Skeletal muscle satellite cell (primary cell): Measurements from ENCODE around the gene CTXN1.
"Not testable (repeated sequence)": the region's sequence is repeated elsewhere in the genome, so short reads cannot be mapped to it uniquely, and the experiment has no call there.

Source experiments
- H3K27me3 ChIP-seq: 2 replicates; pipeline ENCODE4 v1.7.0; 2013; ENCODE audit warnings: low read length; ENCODE audit not compliant: control insufficient read depth, insufficient read depth
- H3K36me3 ChIP-seq: 2 replicates; pipeline ENCODE4 v1.7.0; 2013; ENCODE audit warnings: mild to moderate bottlenecking, control low read depth, low read length; ENCODE audit not compliant: insufficient read depth
- H3K4me1 ChIP-seq: 2 replicates; pipeline ENCODE4 v1.7.0; 2013; ENCODE audit warnings: low read length; ENCODE audit not compliant: control insufficient read depth, insufficient read depth
- H3K4me2 ChIP-seq: 2 replicates; pipeline ENCODE4 v1.7.0; 2013; ENCODE audit warnings: mild to moderate bottlenecking, low read length
- H3K4me3 ChIP-seq: 2 replicates; pipeline ENCODE4 v1.7.0; 2013; ENCODE audit warnings: low read length
- H3K9ac ChIP-seq: 2 replicates; pipeline ENCODE4 v1.7.0; 2013; ENCODE audit warnings: mild to moderate bottlenecking, low read depth, low read length, moderate library complexity
- H3K9me3 ChIP-seq: replicated peaks from 2 replicates; pipeline ENCODE4 v1.7.0; 2013; ENCODE audit warnings: mild to moderate bottlenecking, control low read depth, low read length

CTXN1 gene

DNA sequence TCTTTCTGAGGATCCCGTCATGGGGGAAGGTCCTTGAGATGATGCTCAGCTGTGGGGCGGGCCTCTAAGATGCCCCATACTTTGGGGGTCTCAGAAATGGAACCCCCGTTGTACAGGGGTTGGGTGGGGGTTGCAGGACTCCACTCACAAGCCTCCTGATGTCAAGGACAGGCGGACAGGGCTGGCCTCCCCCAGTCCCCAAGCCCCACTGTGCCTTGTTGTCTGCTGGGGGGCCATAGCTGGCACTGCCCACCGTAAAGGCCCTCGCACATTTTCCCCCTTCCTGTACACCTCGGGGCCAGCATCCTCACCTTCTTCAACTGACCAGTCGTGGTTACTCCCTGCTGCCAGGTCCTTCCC lies 3.1 kb downstream of the CTXN1 start:
- H3K4me1 ChIP-seq = peaks cover 42% of the 10 kb centered on the region
- H3K36me3 ChIP-seq = peaks cover 22% of the 10 kb centered on the region

DNA sequence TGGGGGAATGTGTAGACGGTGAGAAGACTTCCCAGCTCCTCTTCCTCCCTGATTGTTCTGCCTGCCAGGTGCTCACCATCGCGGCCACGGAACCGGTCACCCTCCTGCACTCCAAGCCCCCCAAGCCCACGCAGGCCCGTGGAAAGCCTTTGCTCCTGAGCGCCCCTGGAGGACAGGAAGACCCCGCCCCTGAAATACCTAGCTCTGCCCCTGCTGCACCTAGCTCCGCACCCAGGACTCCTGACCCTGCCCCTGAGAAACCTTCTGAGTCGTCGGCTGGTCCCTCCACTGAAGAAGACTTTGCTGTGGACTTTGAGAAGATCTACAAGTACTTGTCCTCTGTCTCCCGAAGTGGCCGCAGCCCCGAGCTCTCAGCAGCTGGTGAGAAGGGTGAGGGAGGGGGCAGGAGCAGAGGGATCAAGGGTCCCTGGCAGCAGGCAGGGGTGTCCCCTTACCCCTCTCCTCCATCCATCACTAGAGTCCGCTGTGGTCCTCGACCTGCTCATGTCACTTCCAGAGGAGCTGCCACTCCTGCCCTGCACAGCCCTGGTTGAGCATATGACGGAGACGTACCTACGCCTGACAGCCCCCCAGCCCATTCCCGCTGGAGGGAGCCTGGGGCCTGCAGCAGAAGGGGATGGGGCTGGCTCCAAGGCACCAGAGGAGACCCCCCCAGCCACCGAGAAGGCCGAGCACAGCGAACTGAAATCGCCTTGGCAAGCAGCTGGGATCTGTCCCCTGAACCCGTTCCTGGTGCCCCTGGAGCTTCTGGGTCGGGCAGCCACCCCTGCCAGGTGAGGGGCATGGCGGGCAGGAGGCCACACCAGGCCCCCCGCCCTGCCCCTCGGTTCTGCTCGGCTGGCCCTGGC lies 3.7 kb downstream of the CTXN1 start:
- Histone ChIP-seq H3K9ac (peak overlapping the region; percentile 86), H3K4me2 (peak overlapping the region; percentile 93), H3K9me3 (no peaks in the 10 kb centered on the region), H3K27me3 (peaks cover 2% of the 10 kb centered on the region), H3K36me3 (peaks cover 22% of the 10 kb centered on the region), H3K4me1 (peaks cover 43% of the 10 kb centered on the region), H3K4me3 (peak overlapping the region; percentile 76)

More for the DNA sequence above, 3.1 kb downstream of the CTXN1 start:
- H3K27me3 ChIP-seq = no peaks in the 10 kb centered on the region
- no peaks in the 10 kb centered on the region for H3K9me3 ChIP-seq
- H3K9ac ChIP-seq = no peak overlapping the region
- no peak overlapping the region for H3K4me3 ChIP-seq
- H3K4me2 ChIP-seq = no peak overlapping the region

DNA sequence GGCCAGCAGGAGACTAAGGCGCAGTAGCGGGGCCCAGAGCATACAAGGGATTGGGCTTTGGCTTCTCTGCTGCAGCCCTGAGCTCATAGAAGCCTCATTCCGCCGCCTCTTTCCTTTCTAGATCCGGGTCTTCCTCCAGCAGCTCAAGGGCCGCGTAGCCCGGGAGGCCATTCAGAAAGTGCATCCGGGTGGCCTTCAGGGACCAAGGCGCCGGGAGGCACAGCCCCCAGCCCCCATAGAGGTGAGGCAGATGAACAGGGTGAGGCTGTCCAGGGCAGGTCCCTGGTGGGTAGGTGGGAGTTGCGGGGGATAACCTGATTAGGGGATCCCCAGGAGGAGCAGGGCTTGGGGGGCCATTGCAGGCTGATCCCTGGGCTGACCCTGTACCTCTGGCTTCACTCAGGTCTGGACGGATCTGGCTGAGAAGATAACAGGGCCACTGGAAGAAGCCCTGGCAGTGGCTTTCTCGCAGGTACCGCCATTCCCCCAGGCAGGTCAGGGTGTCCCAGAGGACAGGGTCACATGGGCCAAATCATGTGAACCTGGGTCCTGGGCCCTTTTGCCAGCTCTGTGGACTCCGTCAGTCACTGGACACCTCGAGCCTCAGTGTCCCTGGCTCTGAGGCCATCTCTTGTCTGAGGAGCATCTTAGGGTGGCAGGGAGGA lies 4.5 kb downstream of the CTXN1 start:
- H3K9ac ChIP-seq = peak overlapping the region; percentile 86
- H3K4me3 ChIP-seq = peak overlapping the region; percentile 76
- H3K36me3 ChIP-seq = peaks cover 18% of the 10 kb centered on the region
- no peaks in the 10 kb centered on the region for H3K9me3 ChIP-seq
- peaks cover 6% of the 10 kb centered on the region for H3K27me3 ChIP-seq
- peaks cover 44% of the 10 kb centered on the region for H3K4me1 ChIP-seq
- peak overlapping the region; percentile 93 for H3K4me2 ChIP-seq

DNA sequence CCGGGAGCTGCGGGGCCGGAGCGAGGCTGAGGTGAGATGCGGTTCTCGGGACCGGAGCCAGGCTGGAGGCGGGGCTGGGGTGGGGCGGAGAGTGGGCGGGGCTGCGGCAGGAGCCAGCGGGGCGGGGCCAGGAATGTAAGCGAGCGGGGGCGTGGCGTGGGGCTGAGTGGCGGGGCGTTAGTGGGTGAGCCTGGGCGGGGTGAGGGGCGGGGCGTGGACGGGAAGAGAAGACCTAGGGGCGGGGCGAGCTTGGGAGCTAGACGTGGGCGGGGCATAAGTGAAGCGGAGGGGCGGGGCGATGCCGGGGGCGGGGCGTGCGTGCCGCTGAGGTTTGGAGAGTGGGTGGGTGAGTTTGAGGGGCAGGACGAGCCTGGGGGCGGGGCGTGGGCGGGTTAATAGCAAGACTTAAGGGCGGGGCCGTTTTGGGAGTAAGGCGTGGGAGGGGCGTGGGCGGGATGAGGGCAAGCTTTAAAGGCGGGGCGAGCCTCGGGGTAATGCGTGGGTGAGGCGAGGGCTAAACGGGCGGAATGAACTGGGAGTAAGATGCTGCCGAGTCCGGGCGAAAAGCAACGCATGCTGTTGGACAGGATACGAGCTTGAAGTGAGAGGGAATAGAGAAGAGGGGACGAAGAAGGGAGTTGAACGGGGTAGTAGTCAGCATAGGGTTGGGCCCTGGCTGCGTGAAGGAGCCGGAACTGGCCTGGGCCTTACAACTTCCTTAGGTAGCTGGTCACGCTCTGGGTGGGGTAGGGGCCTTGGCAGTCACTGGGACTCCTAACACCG lies 5.2 kb downstream of the CTXN1 start:
- peaks cover 48% of the 10 kb centered on the region for H3K4me1 ChIP-seq
- H3K9me3 ChIP-seq = no peaks in the 10 kb centered on the region
- peak overlapping the region; percentile 97 for H3K4me3 ChIP-seq
- H3K36me3 ChIP-seq = peaks cover 18% of the 10 kb centered on the region
- peaks cover 11% of the 10 kb centered on the region for H3K27me3 ChIP-seq
- peak overlapping the region; percentile 86 for H3K9ac ChIP-seq
- peak overlapping the region; percentile 93 for H3K4me2 ChIP-seq

DNA sequence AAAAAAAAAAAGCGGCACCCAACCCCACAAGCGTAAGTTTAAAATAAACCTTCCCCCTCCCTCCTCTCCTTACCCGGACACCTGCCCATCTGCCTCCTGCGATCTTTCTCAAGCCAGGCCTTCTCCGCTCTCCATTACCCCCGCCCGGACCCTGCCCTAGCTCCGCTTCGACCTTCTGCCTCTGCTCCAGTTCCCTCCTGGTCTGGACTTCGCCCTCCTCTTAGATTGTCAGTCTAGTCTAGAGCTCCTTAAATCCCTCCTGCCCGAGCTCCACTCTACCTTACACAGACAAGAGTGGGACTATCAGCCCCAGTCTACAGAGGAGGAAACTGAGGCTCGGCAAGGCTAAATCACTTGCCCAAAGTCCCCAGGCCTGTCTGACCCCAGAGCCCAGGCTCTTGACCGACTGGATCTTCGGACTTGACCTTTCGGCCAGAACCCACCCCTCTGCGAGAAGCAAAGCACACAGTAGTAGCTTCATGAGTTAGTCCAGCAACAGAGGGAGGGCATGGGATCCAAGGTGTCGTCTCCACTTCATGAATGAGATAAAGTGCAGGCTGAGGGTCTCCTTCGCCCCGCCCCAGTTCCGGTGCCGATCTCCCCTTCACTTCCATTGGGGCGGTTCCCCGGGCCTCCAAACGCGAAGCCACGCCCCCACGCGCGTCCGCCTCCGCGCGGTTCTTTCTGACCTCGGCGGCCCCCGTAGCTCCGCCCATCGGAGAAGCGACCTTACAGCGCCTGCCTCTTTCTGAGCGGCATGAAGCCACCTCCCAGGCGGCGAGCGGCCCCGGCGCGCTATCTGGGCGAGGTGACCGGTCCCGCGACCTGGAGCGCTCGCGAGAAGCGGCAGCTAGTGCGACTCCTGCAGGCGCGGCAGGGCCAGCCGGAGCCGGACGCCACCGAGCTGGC lies 6.1 kb downstream of the CTXN1 start, which contains the start of gene SNAPC2:
TSS of gene SNAPC2 (plus strand) at position 729 of the 909 bp plus-strand sequence. CDS start at position 758, 29 bp downstream.
- peak within 1 kb of the TSS; percentile 97 for H3K4me3 ChIP-seq
- peaks cover 47% of the 10 kb centered on the region for H3K4me1 ChIP-seq
- H3K9me3 ChIP-seq = no peaks in the 10 kb centered on the region
- peak within 1 kb of the TSS; percentile 93 for H3K4me2 ChIP-seq
- peak within 1 kb of the TSS; percentile 86 for H3K9ac ChIP-seq
- peaks cover 17% of the 10 kb centered on the region for H3K27me3 ChIP-seq
- peaks cover 18% of the 10 kb centered on the region for H3K36me3 ChIP-seq

DNA sequence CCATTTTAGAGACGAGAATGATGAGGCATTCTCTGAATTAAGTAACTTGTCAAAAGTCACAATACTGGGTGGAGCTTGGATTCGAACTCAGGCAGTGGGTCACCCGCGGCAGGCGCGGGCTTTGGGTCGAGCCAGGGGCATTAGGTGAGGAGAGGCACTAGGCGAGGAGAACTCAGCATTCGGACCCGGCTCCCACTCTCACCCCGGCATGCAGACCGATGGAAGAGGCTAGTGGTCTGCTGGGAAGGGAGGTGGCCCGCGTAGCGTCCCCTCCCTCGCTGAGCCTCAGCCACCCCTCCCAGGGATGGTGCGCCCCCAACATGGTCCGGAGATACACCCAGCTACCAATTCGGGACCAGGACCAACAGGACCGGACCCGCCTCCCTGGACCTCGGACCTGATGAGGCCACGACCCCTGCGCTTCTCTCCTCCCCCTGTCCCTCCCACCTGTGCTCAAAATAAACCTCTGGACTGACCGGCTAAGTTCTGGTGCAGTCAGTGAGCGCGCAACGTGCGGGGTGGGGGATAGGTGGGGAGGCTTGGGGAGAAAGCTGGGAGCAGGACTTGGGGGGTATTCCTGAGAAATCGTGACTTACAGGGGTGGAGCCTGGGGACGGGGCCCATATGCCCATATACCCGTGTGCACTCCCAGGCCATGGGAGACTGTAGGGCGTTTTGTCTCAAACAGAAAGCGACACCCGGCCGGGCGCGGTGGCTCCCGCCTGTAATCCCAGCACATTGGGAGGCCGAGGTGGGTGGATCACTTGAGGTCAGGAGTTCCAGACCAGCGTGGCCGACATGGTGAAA lies 7.1 kb downstream of the CTXN1 start:
- Histone ChIP-seq H3K4me3 (no peak overlapping the region), H3K4me1 (peaks cover 47% of the 10 kb centered on the region), H3K9ac (no peak overlapping the region), H3K27me3 (peaks cover 17% of the 10 kb centered on the region), H3K9me3 (no peaks in the 10 kb centered on the region), H3K4me2 (peak overlapping the region; percentile 93), H3K36me3 (peaks cover 18% of the 10 kb centered on the region)

DNA sequence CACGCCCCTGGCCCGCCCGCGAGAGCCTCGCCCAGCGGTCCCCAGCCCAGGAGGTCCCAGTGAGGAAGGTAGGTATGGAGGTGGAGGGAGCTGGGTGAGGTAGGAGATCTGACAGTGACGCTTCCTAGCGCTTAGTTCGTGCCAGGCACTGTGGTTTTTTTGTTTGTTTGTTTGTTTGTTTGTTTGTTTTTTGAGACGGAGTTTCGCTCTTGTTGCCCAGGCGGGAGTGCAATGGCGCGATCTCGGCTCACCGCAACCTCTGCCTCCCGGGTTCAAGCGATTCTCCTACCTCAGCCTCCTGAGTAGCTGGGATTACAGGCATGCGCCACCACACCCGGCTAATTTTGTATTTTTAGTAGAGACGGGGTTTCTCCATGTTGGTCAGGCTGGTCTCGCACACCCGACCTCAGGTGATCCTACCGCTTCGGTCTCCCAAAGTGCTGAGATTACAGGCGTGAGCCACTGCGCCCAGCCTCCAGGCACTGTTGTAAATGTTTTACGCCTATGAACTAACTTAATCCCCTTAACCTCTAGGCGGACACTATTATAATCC lies 7.8 kb downstream of the CTXN1 start:
- Histone ChIP-seq H3K9ac (peak overlapping the region; percentile 63), H3K4me1 (peaks cover 47% of the 10 kb centered on the region), H3K27me3 (peaks cover 17% of the 10 kb centered on the region), H3K36me3 (peaks cover 14% of the 10 kb centered on the region), H3K4me2 (peak overlapping the region; percentile 80), H3K4me3 (peak overlapping the region; percentile 64)
- H3K9me3 ChIP-seq = not testable (repeated sequence)

DNA sequence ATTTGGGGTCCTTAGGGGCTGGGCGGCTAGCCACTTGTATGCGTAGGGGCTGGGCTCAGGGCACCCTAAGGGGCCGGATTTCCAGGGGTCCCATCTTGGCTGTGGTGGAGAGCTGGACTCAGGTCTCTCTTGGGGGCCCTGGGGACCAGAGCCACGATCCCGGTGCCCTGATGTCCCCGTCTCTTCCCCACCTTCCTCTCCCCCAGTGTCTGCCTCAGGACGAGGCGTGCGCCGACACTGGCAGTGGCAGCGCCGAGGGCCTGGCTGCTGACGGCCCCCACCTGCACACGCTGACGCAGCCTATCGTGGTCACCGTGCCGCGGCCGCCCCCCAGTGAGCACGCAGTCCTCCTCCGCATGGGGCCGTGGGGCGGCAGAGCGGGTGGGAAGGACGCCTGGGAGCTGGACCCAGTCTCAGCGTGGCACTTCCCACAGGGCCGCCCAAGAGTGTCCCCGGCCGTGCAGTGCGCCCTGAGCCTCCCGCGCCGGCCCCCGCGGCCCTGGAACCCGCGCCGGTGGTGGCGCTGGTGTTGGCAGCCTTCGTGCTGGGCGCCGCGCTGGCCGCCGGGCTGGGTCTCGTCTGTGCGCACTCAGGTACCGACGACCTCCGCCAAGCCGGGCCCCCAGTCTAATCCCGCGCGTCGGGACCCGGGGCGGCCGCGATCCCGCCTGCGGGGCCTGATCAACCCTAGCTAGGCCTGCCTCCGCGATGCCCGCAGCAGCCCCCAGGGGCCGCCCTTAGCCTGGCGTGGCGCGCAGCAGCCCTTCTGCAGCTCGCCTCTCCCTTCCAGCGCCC lies 8.5 kb downstream of the CTXN1 start:
- H3K4me1 ChIP-seq = peaks cover 47% of the 10 kb centered on the region
- H3K36me3 ChIP-seq = peaks cover 11% of the 10 kb centered on the region
- H3K9ac ChIP-seq = peak overlapping the region; percentile 63
- H3K27me3 ChIP-seq = peaks cover 17% of the 10 kb centered on the region
- H3K4me3 ChIP-seq = peak overlapping the region; percentile 64
- H3K9me3 ChIP-seq = no peaks in the 10 kb centered on the region
- H3K4me2 ChIP-seq = peak overlapping the region; percentile 80

DNA sequence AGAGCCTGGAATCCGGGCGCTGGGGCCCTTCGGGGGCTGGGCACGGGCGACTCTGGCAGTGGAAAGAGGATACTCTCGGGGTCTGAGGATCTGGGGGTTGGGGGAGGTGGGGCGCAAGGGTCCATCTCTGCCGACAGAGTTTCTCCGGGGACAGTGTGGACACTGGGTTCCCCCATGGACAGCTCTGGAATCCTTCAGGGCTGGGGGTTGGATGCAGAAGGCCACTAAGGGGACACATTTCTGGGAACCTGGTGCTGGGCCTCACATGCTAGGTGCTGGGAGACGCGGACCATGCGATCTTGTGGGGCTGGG lies 9.0 kb downstream of the CTXN1 start:
- H3K27me3 ChIP-seq = peaks cover 17% of the 10 kb centered on the region
- H3K4me3 ChIP-seq = peak overlapping the region; percentile 64
- peak overlapping the region; percentile 80 for H3K4me2 ChIP-seq
- H3K9me3 ChIP-seq = no peaks in the 10 kb centered on the region
- H3K4me1 ChIP-seq = peaks cover 42% of the 10 kb centered on the region
- H3K9ac ChIP-seq = peak overlapping the region; percentile 14
- peaks cover 6% of the 10 kb centered on the region for H3K36me3 ChIP-seq
